HG03103 (cell line): Measurements from ENCODE around the gene POU3F1.
A peak's percentile ranks its signal among the peaks of the same experiment; 100 is the strongest.

Experiments used
- ATAC-seq: cut with Tn5 transposase; IDR thresholded peaks from one replicate; pipeline ENCODE4 v1.9.1; 2021; ENCODE audit warnings: low read depth; ENCODE audit not compliant: unreplicated experiment

Gene POU3F1

DNA sequence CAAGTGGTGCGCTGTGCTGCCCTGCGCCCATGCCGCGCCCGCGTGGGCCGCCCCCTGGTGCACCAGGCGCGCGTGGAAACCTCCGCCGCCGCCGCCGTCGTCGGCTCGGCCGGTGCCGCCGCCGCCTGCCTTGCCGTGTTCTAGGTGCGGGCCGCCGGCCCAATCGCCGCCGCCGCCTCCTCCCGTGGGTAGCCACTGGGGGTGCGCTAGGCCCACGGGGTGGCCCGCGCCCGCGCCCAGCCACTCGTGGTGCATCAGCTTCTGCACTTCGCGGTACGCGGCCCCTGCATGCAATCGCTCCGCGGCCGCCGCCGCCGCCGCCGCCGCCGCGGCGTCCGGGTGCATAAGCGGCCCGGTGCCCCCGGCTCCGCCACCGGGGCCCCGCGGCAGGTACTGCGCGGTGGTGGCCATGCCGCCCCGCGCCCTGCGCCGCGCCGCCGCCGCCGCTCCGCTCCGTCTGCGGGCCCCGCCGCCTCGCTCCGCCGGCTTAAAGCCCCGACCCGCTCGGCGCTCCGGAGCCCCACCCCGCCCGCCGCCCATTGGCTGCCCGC is at the start of gene POU3F1:
POU3F1 (minus strand) TSS at position 461 of the 551 bp plus-strand sequence; CDS start at position 411, 50 bp downstream.
- peak; percentile 3 for ATAC-seq

DNA sequence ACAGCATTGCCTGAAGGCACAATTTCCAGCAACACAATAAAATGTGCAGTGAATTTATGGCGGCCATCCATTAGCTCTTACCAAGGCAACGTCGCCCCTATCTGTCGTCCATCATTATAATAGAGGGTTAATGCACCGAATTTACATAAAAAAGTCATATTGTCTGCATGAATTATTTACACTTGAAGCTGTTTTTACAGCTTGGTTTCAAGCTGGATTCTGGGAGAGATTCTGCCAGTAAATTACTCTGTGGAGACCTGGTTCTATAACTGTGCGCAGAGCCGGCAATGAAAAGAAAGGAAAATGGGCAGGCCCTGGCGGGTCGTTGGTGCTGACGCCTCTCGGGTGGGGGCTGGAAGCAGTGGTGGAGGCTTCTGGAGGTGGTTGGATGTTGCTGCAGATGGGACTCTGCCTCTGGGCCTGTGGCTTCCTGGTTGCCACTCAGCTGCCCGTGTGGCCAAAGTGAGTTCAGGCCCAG is 48.9 kb upstream of the POU3F1 start:
- ATAC-seq: no peak

DNA sequence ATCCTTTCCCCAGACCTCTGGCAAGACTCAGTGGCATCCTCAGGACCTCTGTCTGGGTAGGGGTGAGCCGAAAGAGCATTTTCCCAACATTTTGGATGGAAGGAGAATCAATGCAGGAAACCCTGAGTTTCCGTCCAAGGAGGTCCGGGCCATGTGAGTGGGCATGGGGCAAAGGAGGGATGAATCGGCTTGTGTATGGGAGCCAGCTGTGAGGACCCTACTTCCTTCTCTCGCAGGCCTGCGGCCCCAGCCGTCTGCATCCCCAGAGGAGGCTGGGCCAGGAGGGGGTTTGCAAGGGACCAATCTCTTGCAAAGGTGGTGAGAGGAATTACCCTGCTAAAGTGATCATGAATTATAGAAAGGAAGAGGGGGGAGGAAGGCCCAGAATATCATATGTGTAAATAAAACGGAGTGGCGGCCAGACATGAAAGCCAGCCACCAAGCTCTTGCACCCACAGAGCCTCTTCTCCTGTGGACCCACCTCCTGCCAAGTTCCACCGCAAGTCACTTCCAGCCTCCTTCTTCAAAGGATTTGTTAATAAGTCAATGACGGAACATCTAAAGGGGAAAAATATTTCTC is 48.2 kb upstream of the POU3F1 start:
- ATAC-seq: no peak

DNA sequence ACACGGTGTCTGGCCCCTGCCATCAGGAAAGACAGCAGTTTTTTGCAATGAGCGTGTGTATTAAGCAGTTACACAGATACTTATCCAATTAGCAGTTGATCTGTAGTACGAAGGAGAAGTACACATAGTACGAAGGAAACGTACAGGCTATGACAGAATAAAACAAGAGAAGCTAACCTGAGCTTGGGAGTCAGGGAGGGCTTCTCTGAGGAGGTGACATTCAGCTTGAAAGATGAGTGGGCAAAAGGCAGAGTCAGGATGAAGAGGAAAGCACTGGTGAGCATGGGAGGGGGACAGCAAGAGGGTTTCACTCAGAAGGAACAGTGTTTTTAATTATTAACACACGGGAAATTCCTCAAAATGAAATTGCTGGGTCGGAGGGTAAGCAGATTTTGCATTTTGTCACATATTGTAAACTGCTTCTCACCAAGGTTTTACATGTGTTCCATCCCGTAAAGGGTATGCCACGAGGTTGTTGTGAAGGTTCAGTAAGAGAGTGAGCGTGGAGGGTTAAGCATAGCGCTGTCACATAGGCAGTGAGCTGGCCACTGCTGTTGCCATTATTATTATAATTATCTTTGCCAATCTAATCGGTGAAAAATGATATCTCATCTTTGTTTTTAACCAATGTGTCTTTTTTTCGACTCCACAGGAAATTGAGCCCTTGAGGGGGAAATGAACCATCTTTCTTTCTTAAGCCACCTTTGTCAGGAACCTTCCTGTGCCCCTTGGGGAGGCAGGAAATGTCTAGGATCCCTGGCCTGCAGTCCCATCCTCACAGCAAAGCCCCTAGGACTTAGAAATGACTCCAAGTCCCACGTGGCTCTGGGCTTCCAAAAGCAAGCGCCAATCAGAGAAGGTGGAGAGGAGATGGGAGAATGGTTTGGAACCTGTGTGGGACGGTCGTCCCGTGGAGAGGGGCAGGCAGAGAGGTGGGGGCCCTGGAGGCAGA is 47.3 kb upstream of the POU3F1 start:
- no peak for ATAC-seq

DNA sequence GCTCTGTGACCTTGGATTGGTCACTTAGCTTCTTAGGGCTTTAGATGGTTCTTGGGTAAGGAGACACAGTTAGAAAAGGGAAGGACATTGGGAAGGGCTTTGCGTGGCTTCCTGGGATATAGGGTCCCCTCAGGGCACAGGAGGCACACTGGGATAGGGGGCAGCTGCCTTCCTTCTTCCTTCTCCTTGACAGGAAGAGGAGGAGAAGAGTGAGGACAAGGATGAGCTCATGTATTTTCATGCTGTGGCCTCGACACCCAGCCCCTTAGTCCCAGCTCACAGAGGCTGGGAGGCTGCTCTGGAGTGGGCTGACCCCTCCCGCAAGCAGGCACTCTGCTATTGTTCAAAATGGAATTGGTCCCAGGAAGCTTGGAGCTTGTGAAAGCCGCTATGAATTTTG is 45.7 kb upstream of the POU3F1 start:
- no peak for ATAC-seq

DNA sequence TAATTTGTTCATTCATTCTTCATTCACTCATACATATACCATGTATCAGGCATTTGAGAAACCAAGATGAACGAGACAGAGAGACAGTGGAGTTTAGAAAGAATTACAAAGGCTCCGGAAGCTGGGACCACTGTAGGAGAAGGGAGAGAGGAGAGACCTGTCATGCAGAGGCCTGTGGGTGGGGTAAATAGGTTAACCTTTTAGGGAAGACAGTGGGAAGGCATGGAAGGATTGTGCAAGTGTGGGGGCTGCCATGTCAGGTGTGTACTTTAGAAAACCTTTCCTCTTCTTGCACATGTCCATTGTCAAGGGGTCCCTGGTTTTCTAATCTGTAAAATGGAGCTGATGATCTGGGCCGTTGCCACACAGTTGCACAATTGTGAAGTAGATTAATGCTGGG is 44.2 kb upstream of the POU3F1 start:
- no peak for ATAC-seq

DNA sequence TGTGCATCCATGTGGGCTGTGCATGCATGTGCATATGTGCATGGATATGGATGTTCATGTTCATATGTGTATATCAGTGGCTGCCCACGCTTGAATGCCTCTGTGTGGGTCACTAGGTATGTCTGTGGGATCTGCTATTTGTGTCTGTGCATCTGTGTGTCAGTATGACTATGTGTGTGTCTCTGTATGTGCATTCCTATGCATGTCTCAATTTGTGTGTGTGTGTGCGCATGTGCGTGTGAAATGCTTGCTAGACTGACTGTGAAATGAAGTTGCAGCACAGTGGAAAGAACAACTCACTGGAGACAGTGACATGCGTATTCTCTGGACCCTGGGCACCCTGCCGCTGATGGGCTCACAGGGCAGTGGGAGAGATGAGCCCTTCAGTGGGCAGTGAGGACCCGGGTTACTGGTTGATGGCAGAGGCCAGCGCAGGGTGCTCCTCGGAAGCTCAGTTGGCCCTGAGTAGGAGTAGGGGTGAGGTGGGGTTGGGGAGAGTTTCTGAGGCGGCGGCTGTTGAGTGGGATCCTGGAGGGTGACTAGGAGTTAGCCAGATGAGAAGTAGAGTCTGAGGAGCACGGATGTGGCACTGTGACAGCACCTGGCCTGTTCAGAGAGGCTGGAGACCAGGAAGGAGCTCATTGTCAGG is 43.2 kb upstream of the POU3F1 start:
- ATAC-seq: no peak

DNA sequence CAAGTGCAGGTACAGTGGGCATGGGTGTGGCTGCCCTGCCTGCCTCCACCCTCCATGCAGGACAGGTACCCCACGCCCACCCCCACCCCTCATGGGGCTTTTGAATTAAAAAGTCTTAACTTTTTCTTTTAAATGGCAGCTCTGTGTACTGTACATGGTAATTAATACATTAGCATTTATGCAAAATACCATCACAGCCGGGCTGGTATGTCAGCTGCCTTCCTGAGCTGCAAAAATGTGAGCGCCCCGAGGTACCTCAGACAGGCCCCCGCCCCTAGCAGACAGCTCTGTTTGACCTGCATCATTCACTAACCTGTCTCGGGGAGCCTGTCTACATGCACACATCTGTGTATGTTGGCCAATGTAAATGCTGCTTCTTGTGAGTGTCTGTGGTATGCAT is 42.2 kb upstream of the POU3F1 start:
- ATAC-seq: no peak

DNA sequence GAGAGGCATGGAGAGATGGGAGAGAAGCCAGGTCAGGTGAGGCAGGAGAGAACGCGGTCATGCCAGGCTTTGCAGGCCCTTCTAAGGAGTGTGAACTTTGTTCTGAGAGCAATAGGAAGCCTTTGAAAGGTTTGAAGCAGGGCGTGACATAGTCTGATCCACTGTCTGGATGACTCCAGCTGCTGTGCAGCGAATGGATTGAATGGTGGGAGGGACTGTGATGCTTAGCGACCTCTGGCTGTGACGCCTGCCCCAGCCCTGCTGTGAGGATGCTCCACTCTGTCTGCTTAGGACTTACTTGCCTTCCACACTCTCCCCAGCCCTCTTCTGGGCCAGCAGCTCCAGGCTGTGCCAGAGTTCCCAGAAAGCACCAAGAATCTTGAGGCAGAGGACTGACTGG is 41.8 kb upstream of the POU3F1 start:
- no peak for ATAC-seq

DNA sequence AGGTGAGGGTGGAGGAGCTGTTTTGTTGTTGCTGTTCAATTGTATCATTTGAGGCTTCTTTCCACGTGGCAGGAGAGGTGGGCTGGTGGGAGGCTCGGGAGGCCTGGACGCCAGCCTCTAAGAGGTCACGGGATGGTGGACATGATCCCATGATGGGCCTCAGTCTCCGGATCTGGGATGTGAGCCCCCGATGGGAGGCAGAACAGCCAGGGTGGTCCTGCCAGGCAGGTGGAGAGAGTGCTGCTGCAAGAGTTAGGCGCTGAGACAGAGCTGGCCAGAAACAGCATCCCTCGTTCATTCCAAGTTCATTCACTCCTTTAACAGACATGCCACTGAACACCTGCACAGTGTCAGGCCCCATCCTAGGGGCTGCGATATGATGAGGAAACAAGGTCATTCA is 41.1 kb upstream of the POU3F1 start:
- no peak for ATAC-seq

DNA sequence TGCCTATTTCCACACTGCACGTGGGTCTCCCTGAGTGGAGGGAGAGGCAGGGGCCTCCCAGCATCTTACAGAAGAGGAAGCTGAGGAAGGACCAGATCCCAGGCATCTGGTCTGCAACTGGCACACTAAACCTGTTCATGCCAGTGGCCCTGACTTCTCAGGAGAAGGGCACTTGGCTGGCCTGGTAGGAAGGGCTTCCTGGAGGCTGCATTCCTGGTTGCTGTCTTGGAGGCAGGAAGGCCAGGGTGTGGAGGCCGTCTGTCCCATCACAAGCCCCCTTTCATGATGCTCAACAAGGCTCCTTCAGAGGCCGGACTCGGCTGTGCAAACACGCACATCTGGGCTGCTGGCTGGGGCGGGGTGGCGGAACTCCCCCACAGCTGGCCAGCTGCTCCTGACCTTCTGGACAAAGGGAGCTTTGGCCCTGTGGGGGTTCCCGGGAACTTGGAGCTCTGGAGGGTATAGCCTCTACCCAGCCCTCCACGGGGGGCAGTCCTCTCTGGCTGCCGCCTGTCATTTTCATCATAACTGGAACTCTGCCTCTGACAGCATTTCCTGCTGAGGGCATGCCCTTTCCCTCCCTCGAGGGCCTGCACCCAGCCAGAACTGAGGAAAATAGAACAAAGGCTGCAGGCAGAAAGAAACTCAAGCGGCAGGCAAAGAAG is 39.2 kb upstream of the POU3F1 start:
- ATAC-seq: no peak

DNA sequence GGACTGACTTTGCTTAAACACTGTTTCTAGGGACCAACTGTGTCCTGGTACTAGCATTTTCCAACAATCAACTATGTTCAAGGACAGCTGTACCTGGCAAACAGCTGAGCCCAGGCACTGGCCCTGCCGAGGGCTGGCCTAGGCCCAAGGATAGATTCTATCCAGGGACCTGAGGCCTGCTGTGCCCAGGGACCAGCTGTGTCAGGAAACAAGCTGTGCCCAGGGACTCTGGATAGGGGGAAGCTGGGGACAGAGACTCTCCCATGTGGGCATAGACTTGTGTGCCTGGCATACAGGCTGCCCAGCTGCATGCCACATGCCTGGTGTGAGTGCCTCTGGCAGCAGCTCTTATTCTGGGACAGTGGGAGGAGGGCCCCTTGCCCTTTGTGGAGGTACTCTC is 38.1 kb upstream of the POU3F1 start:
- no peak for ATAC-seq

DNA sequence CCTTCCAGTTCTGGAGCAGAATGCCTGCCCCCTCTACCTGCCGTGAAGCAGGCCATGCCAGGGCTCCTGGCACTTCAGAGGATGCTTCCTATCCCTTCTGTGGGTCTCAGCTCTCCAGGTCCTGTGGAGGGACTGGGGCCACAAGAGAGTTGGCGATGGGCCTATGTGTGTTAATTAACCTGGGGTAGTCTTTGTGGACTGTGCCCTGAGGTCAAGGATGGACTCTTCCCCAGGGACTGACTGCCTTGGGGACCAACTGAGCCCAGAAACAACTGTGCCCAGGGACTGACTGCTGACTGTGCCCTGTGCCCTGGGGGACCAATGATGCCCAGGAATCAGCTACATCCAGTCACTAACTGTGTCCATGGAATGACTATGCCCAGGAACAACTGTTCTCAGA is 37.5 kb upstream of the POU3F1 start:
- ATAC-seq: no peak

DNA sequence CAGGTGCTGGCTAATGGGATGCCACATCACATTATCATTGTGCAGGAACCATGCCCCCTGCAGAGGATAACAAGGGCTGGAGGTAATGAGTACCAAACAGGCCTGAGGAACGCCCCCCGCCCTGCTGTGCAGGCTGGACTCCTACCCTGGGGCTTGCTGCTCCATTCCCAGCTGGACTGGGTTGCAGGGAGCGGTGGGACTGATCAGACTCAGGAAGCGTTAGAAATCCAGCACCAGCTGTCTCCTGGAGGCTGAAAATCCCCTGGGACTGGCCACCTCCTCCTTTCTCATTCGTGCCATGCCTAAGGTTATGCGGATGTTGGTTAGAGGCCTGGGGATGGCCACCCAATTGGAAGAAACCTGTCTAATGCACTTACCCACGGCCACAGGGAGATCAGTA is 36.9 kb upstream of the POU3F1 start:
- no peak for ATAC-seq

DNA sequence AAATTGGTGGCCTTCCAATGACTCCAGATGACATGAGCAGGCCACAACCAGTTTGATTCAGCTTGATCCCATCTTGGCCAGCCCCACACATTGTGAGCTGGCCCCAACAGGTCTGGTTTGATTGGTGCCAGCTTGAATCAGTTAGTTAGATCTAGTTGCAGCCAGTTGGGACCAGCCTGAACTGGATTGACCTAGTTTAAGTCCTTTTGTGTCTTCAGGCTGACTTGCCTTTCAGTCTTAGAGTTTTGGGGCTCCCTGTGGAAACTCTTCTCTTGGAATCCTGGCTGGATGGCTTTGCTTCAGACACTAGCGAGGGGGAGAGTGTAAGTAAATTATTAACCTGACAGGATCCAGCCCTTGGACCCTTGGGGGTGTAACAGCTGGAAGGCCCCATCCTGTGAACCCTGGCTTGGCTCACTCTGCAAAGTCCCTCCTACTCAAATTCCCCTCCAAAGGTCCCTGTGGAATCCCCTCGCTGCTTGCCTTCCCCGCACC is 36.2 kb upstream of the POU3F1 start:
- no peak for ATAC-seq

DNA sequence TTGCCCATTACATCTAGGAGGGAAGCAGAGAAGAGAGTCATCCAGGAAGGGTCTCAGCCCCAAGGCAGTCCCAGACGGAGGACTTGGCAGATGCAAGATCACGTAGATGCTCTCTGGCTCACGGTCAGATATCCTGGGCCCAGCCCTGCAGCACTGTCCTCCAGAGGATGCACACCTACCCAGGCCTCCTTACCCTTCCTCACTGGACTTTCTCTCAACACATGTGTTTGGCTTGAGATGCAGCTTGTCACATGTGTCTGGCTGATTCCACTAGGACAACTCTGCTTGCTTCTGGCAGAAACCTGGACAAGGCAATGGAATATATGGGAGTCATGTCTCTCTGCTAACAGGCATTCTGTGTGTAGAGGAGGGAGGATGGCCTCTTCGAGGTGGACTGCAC is 32.4 kb upstream of the POU3F1 start:
- ATAC-seq: no peak

DNA sequence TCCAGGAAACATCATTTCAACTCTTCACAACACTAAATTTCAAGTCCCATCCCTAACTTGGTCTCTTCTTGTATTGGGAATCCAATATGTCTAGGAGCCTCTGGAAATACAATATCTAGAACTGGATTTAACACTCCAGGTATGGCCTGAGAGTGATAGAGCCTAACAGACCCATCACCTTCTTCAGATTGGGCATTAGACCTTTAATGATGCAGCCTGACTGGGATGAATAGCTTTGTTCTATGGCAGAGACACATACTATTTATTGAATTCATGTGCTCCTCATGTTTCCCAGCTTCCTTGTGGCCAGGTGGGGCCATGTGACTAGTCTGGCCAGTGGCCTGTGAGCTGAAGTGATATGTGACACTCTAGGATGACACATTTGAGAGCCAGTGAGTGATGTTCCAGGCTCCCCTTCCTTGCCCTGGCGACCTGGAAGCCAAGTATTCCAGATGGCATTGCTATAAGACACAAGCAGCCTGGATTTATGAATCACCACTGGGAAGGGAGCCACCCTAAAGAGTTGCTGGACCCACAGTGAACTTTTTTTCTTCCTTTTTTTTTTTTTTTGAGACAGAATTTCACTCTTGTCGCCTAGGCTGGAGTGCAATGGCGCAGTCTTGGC is 31.0 kb upstream of the POU3F1 start:
- no peak for ATAC-seq

DNA sequence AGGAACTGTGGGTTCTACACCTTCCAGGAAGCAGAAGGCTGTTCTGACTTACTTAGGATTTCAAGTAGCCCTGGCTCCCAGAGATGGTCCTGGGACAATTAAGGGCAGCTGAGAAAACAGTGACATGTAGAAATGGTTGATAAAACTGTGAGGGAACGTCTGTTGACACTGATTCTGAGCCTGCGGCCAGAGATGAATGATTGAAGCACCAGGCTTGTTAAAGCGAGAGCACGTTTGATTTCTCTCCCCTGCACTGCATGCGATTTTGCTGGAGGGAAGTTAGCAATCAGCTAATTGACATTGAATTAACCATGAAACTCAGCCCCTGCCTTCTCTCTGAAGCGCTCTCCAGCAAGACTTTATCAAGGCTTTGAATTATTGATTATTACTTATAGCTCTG is 29.9 kb upstream of the POU3F1 start:
- ATAC-seq: no peak

DNA sequence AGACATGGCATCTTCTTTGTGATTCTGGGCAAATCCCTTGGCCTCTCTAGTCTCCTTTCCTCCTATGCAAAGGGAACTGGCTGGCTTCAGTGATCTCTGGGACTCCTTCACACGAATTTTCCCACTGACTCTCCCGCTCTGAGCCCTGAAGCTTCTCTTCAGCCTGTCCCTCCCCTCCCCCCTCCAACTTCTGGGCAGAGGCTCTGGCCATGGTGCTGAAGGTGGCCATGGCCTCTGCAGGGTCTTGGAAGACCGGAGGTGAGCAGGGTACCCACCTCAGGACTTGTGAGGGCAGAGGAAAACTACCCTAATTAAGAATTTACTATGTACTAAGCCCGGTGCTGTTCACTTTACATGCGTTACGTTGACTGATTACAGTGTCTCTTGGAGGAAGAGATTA is 29.4 kb upstream of the POU3F1 start:
- ATAC-seq: no peak

DNA sequence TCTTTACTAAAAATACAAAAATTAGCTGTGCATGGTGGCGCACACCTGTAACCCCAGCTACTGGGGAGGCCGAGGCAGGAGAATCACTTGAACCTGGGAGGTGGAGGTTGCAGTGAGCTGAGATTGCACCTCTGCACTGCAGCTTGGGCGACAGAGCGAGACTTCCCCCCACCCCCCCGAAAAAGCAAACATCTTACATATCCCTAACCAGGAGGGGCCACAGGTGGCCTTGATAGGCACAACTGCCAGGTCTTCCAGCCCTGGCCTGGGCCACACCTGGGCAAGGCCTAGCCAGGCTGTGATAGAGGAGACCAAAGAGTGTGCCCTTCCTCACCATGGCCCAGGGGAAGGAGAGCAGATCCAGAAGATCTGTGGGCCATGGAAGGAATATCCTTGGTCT is 28.6 kb upstream of the POU3F1 start:
- no peak for ATAC-seq
